SU-DHL-6 (cell line): ENCODE results near the gene DSCAML1.

Experiments
- CTCF ChIP-seq: fragments of 200-600 bp; sonication (generic); IDR thresholded peaks from one replicate; pipeline ENCODE4 v1.5.1; 2017; ENCODE audit warnings: antibody characterized with exemption, mild to moderate bottlenecking, low read length, moderate library complexity; ENCODE audit not compliant: insufficient read depth, poor library complexity, severe bottlenecking
- EZH2phosphoT487 ChIP-seq: fragments of 200-600 bp; sonication (generic), shearing (Covaris generic); conservative IDR thresholded peaks from 2 replicates; pipeline ENCODE4 v1.6.1; 2018; ENCODE audit warnings: mild to moderate bottlenecking, antibody characterized with exemption, low read length, moderate library complexity, mixed read lengths

GRCh38 chr11:117471776-117472175 is 325.2 kb downstream of the DSCAML1 start:
- no peak for TF ChIP-seq CTCF
- TF ChIP-seq EZH2phosphoT487 = no peak
